Measurements from ENCODE around the gene SLC35A3.

DNA sequence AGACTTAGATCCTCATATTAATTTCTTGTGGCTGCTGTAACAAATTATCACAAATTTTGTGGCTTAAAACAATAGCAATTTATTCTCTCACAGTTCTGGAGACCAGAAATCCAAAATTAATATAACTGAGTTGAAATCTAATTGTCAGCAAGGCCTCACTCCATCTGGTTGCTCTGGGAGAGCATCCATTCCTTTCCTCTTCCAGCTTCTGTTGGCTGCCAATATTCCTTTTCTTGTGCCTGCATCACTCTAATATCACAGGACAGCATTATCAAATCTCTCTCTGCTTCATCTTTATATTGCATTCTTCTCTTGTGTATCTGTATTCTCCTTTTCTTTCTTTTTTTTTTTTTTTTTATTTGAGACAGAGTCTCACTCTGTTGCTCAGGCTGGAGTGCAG lies 9.3 kb downstream of the SLC35A3 start:
- TF ChIP-seq, protein P1, sequence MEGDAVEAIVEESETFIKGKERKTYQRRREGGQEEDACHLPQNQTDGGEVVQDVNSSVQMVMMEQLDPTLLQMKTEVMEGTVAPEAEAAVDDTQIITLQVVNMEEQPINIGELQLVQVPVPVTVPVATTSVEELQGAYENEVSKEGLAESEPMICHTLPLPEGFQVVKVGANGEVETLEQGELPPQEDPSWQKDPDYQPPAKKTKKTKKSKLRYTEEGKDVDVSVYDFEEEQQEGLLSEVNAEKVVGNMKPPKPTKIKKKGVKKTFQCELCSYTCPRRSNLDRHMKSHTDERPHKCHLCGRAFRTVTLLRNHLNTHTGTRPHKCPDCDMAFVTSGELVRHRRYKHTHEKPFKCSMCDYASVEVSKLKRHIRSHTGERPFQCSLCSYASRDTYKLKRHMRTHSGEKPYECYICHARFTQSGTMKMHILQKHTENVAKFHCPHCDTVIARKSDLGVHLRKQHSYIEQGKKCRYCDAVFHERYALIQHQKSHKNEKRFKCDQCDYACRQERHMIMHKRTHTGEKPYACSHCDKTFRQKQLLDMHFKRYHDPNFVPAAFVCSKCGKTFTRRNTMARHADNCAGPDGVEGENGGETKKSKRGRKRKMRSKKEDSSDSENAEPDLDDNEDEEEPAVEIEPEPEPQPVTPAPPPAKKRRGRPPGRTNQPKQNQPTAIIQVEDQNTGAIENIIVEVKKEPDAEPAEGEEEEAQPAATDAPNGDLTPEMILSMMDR (IDR thresholded peaks at IDR 0.05): no peak
- TF ChIP-seq EP300 (IDR thresholded peaks at IDR 0.05): no peak

Measured in gastroesophageal sphincter (tissue), 3 donors.